GM23338 (cell line): ENCODE measurements around the gene DACT2. TPM values are rescaled to one million over a fixed set of nuclear protein-coding genes. Genes with fewer than 3 reads are reported as not detected.

Experiments
- ATAC-seq: fragments of 200-7000 bp; cut with Tn5 transposase; 3 replicates; pipeline ENCODE4 v1.9.1; 2020
- DNase-seq: peaks from one replicate; pipeline ENCODE4 v3.0.0-alpha.2; 2015; ENCODE audit warnings: low spot score
- H2AFZ ChIP-seq: fragments of 200-600 bp; sonication (generic); 2 replicates; pipeline ENCODE4 v1.8.0; 2016; ENCODE audit warnings: antibody characterized with exemption, mild to moderate bottlenecking, moderate library complexity
- H3F3A ChIP-seq: fragments of 200-600 bp; sonication (generic); replicated peaks from 2 replicates; pipeline ENCODE4 v1.8.0; 2017; ENCODE audit warnings: antibody characterized with exemption, mixed run types, low read depth
- H3K27ac ChIP-seq: fragments of 200-600 bp; sonication (generic); 2 replicates; pipeline ENCODE4 v1.6.1; 2016; ENCODE audit warnings: low read depth
- H3K27me3 ChIP-seq: fragments of 200-600 bp; sonication (generic); 2 replicates; pipeline ENCODE4 v1.8.0; 2016; ENCODE audit warnings: mild to moderate bottlenecking, mixed run types, moderate library complexity; ENCODE audit not compliant: insufficient read depth
- H3K36me3 ChIP-seq: fragments of 200-600 bp; sonication (generic); 2 replicates; pipeline ENCODE4 v1.8.0; 2016; ENCODE audit warnings: mild to moderate bottlenecking; ENCODE audit not compliant: insufficient read depth
- H3K4me1 ChIP-seq: fragments of 200-600 bp; sonication (generic); 2 replicates; pipeline ENCODE4 v1.8.0; 2016; ENCODE audit warnings: mild to moderate bottlenecking, moderate library complexity; ENCODE audit not compliant: insufficient read depth
- H3K4me2 ChIP-seq: fragments of 200-600 bp; sonication (generic); 2 replicates; pipeline ENCODE4 v1.7.1; 2017; ENCODE audit warnings: mixed run types
- H3K4me3 ChIP-seq: fragments of 200-600 bp; sonication (generic); 2 replicates; pipeline ENCODE4 v1.6.1; 2016; ENCODE audit warnings: mixed run types
- H3K79me2 ChIP-seq: fragments of 200-600 bp; sonication (generic); replicated peaks from 2 replicates; pipeline ENCODE4 v1.8.0; 2017; ENCODE audit warnings: mild to moderate bottlenecking; ENCODE audit not compliant: insufficient read depth
- H3K9me2 ChIP-seq: fragments of 200-600 bp; sonication (generic); 2 replicates; pipeline ENCODE4 v1.8.0; 2017; ENCODE audit not compliant: insufficient read depth
- H4K20me1 ChIP-seq: fragments of 200-600 bp; sonication (generic); replicated peaks from 2 replicates; pipeline ENCODE4 v1.8.0; 2017; ENCODE audit warnings: mild to moderate bottlenecking; ENCODE audit not compliant: insufficient read depth
- H3K27ac Mint-ChIP-seq: 2 replicates; pipeline ENCODE4 v1.8.0; 2020; ENCODE audit warnings: inconsistent platforms, mild to moderate bottlenecking, moderate library complexity, mixed read lengths
- H3K27me3 Mint-ChIP-seq: 3 replicates; pipeline ENCODE4 v1.8.0; 2022; ENCODE audit warnings: low read depth, mild to moderate bottlenecking, moderate library complexity, mixed read lengths, inconsistent platforms; ENCODE audit not compliant: insufficient read depth, poor library complexity
- H3K36me3 Mint-ChIP-seq: 3 replicates; pipeline ENCODE4 v1.8.0; 2021; ENCODE audit warnings: low read depth, mild to moderate bottlenecking, inconsistent platforms, moderate library complexity, mixed read lengths
- H3K4me1 Mint-ChIP-seq: 3 replicates; pipeline ENCODE4 v1.8.0; 2020; ENCODE audit warnings: mild to moderate bottlenecking, inconsistent platforms, mixed read lengths
- H3K4me3 Mint-ChIP-seq: 3 replicates; pipeline ENCODE4 v1.8.0; 2021; ENCODE audit warnings: moderate library complexity, mild to moderate bottlenecking, inconsistent platforms, mixed read lengths
- H3K9me3 Mint-ChIP-seq: 3 replicates; pipeline ENCODE4 v1.8.0; 2020; ENCODE audit warnings: moderate library complexity, mild to moderate bottlenecking, inconsistent platforms, mixed read lengths
- CREB1 ChIP-seq: fragments of 250-450 bp; sonication (Bioruptor Pico); IDR thresholded peaks from 2 replicates; pipeline ENCODE4 v1.5.0; 2020; ENCODE audit warnings: low read depth, mild to moderate bottlenecking, moderate library complexity
- JUNB ChIP-seq: IDR thresholded peaks from one replicate; pipeline ENCODE4 v1.6.1; 2016; ENCODE audit warnings: antibody characterized with exemption; ENCODE audit not compliant: unreplicated experiment
- NANOG ChIP-seq: IDR thresholded peaks from 2 replicates; pipeline ENCODE4 v1.6.1; 2016; ENCODE audit warnings: antibody characterized with exemption, borderline replicate concordance
- POLR2AphosphoS5 ChIP-seq: IDR thresholded peaks from 2 replicates; pipeline ENCODE4 v1.6.1; 2016; ENCODE audit warnings: antibody characterized with exemption, low read depth
- STAT1 ChIP-seq: IDR thresholded peaks from one replicate; pipeline ENCODE4 v1.6.1; 2016; ENCODE audit warnings: antibody characterized with exemption; ENCODE audit not compliant: unreplicated experiment
- ZNF114 ChIP-seq: fragments of 250-450 bp; sonication (Bioruptor Pico); IDR thresholded peaks from 2 replicates; pipeline ENCODE4 v1.5.0; 2020; ENCODE audit warnings: mild to moderate bottlenecking, moderate library complexity
- ZNF331 ChIP-seq: fragments of 250-450 bp; sonication (Bioruptor Pico); IDR thresholded peaks from 2 replicates; pipeline ENCODE4 v1.5.0; 2020; ENCODE audit warnings: low read depth, mild to moderate bottlenecking, moderate library complexity
- polyA plus RNA-seq: library from polyadenylated mRNA; unstranded; fragments of >200 nt; fragmentation: Nextera tagmentation; extraction: Ambion mirVana; gene quantifications from 2 replicates; pipeline ENCODE4 v1.2.1, GENCODE V29; 2016
- total RNA-seq: library from RNA; depleted of rRNA; stranded (reverse); fragments of >200 nt; shearing (Covaris generic); gene quantifications from 2 replicates; pipeline ENCODE4 v1.2.3, GENCODE V29; 2014
- TF ChIP-seq, protein P1 (sequence below), 2 experiments: fragments of 200-600 bp in 1 of 2; sonication (generic) in 1 of 2; conservative IDR thresholded peaks; 2 replicates each; pipeline versions ENCODE4 v1.5.1 to v1.6.1; 2016 to 2017; ENCODE audit warnings: antibody characterized with exemption in 2 of 2, low read depth in 2 of 2, mild to moderate bottlenecking in 2 of 2, moderate library complexity in 1 of 2
- TF ChIP-seq, protein P2 (sequence below): IDR thresholded peaks from 2 replicates; pipeline ENCODE4 v1.6.1; 2016; ENCODE audit warnings: antibody characterized with exemption
- TF ChIP-seq, protein P3 (sequence below): fragments of 250-450 bp; sonication (Bioruptor Pico); IDR thresholded peaks from 2 replicates; pipeline ENCODE4 v1.5.0; 2020; ENCODE audit warnings: mild to moderate bottlenecking, moderate library complexity

Gene DACT2
- total and polyA plus RNA-seq, 2 experiments from 2014 or later = 1.8 to 10.6 TPM

DNA sequence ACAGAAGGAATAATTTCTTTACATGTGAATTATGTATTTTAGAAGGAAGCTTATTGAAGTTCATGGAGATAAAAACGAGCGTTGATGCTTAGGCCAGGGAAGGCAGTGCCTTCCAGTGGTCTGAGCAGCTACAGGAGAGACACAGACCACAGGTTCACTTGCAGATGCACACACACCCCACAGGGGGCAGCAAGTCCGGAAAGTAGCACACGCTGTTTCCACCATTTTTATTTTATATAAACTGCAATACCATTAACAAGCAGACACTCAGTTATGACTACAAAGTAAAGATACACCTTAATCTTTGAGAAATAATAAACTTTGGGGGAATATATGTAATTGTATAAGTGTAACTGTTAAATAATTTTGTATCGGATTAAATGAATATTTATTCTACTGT, 13.5 kb upstream of the DACT2 start:
- TF ChIP-seq, protein P1, sequence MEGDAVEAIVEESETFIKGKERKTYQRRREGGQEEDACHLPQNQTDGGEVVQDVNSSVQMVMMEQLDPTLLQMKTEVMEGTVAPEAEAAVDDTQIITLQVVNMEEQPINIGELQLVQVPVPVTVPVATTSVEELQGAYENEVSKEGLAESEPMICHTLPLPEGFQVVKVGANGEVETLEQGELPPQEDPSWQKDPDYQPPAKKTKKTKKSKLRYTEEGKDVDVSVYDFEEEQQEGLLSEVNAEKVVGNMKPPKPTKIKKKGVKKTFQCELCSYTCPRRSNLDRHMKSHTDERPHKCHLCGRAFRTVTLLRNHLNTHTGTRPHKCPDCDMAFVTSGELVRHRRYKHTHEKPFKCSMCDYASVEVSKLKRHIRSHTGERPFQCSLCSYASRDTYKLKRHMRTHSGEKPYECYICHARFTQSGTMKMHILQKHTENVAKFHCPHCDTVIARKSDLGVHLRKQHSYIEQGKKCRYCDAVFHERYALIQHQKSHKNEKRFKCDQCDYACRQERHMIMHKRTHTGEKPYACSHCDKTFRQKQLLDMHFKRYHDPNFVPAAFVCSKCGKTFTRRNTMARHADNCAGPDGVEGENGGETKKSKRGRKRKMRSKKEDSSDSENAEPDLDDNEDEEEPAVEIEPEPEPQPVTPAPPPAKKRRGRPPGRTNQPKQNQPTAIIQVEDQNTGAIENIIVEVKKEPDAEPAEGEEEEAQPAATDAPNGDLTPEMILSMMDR (conservative IDR thresholded peaks at IDR 0.05; ENCODE audit: low read depth in 2 of 2) = peak; percentile 63 to 73
- TF ChIP-seq ZNF114 (CRISPR knock-in tag) = no peak
- H3K4me3 ChIP-seq = no peak overlapping the region
- H3K4me2 ChIP-seq = no peak overlapping the region
- H3K27me3 ChIP-seq = no peaks in the 10 kb centered on the region
- no peak overlapping the region for H3K27ac ChIP-seq
- H3F3A ChIP-seq = no peaks in the 10 kb centered on the region
- peaks cover 7% of the 10 kb centered on the region; the same call in 1 of the 2 replicates for H3K4me1 ChIP-seq
- H2AFZ ChIP-seq = no peak overlapping the region
- no peaks in the 10 kb centered on the region for H3K79me2 ChIP-seq
- H3K4me3 Mint-ChIP-seq = no peak overlapping the region
- no peaks in the 10 kb centered on the region for H3K36me3 ChIP-seq
- ATAC-seq (peak; percentile 67), DNase-seq (peak; percentile 45)
- H4K20me1 ChIP-seq = no peaks in the 10 kb centered on the region
- H3K27ac Mint-ChIP-seq = no peak overlapping the region
- no peaks in the 10 kb centered on the region for H3K9me2 ChIP-seq
- no peaks in the 10 kb centered on the region; the same call in 2 of the 3 replicates for H3K9me3 Mint-ChIP-seq
- H3K36me3 Mint-ChIP-seq = no peaks in the 10 kb centered on the region
- peaks cover 6% of the 10 kb centered on the region for H3K27me3 Mint-ChIP-seq
- H3K4me1 Mint-ChIP-seq = peaks cover 22% of the 10 kb centered on the region

DNA sequence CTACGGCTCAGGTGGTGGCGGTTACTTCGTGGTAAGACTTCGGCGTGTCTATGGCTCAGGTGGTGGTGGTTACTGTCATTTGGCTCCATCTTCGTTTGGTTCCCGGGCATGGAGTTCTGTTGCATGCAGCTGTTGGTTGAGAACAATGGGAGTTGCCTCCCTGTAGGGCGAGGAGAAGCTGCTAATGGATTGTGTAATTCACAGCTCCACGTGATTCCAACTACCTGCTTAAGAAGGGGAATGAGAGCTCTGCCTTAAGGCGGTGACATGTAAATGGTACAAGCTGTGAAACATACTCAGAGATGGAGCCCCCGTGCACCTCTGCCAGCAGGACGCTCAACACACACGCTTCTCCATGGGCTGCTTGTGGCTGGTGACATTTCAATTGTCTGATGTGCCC, 12.4 kb upstream of the DACT2 start:
- Histone ChIP-seq H3K79me2 (no peaks in the 10 kb centered on the region), H3K4me3 (no peak overlapping the region), H2AFZ (no peak overlapping the region), H3F3A (no peaks in the 10 kb centered on the region), H3K4me1 (peaks cover 10% of the 10 kb centered on the region; the same call in 1 of the 2 replicates), H3K36me3 (no peaks in the 10 kb centered on the region), H4K20me1 (no peaks in the 10 kb centered on the region), H3K27me3 (no peaks in the 10 kb centered on the region), H3K27ac (no peak overlapping the region), H3K9me2 (no peaks in the 10 kb centered on the region), H3K4me2 (0 out of 2 replicates have a peak overlapping the region, but pooled peaks have one; percentile 16)
- Mint-ChIP-seq H3K36me3 (no peaks in the 10 kb centered on the region), H3K27ac (no peak overlapping the region), H3K4me1 (peaks cover 24% of the 10 kb centered on the region), H3K9me3 (no peaks in the 10 kb centered on the region; the same call in 2 of the 3 replicates), H3K27me3 (peaks cover 7% of the 10 kb centered on the region), H3K4me3 (no peak overlapping the region)
- DNase-seq = peak; percentile 69
- TF ChIP-seq STAT1 (no peak), CREB1 (no peak), POLR2AphosphoS5 (no peak), NANOG (no peak), JUNB (no peak), ZNF331 (CRISPR knock-in tag) (no peak)
- TF ChIP-seq, protein P2, sequence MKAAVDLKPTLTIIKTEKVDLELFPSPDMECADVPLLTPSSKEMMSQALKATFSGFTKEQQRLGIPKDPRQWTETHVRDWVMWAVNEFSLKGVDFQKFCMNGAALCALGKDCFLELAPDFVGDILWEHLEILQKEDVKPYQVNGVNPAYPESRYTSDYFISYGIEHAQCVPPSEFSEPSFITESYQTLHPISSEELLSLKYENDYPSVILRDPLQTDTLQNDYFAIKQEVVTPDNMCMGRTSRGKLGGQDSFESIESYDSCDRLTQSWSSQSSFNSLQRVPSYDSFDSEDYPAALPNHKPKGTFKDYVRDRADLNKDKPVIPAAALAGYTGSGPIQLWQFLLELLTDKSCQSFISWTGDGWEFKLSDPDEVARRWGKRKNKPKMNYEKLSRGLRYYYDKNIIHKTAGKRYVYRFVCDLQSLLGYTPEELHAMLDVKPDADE = no peak
- TF ChIP-seq, protein P3, sequence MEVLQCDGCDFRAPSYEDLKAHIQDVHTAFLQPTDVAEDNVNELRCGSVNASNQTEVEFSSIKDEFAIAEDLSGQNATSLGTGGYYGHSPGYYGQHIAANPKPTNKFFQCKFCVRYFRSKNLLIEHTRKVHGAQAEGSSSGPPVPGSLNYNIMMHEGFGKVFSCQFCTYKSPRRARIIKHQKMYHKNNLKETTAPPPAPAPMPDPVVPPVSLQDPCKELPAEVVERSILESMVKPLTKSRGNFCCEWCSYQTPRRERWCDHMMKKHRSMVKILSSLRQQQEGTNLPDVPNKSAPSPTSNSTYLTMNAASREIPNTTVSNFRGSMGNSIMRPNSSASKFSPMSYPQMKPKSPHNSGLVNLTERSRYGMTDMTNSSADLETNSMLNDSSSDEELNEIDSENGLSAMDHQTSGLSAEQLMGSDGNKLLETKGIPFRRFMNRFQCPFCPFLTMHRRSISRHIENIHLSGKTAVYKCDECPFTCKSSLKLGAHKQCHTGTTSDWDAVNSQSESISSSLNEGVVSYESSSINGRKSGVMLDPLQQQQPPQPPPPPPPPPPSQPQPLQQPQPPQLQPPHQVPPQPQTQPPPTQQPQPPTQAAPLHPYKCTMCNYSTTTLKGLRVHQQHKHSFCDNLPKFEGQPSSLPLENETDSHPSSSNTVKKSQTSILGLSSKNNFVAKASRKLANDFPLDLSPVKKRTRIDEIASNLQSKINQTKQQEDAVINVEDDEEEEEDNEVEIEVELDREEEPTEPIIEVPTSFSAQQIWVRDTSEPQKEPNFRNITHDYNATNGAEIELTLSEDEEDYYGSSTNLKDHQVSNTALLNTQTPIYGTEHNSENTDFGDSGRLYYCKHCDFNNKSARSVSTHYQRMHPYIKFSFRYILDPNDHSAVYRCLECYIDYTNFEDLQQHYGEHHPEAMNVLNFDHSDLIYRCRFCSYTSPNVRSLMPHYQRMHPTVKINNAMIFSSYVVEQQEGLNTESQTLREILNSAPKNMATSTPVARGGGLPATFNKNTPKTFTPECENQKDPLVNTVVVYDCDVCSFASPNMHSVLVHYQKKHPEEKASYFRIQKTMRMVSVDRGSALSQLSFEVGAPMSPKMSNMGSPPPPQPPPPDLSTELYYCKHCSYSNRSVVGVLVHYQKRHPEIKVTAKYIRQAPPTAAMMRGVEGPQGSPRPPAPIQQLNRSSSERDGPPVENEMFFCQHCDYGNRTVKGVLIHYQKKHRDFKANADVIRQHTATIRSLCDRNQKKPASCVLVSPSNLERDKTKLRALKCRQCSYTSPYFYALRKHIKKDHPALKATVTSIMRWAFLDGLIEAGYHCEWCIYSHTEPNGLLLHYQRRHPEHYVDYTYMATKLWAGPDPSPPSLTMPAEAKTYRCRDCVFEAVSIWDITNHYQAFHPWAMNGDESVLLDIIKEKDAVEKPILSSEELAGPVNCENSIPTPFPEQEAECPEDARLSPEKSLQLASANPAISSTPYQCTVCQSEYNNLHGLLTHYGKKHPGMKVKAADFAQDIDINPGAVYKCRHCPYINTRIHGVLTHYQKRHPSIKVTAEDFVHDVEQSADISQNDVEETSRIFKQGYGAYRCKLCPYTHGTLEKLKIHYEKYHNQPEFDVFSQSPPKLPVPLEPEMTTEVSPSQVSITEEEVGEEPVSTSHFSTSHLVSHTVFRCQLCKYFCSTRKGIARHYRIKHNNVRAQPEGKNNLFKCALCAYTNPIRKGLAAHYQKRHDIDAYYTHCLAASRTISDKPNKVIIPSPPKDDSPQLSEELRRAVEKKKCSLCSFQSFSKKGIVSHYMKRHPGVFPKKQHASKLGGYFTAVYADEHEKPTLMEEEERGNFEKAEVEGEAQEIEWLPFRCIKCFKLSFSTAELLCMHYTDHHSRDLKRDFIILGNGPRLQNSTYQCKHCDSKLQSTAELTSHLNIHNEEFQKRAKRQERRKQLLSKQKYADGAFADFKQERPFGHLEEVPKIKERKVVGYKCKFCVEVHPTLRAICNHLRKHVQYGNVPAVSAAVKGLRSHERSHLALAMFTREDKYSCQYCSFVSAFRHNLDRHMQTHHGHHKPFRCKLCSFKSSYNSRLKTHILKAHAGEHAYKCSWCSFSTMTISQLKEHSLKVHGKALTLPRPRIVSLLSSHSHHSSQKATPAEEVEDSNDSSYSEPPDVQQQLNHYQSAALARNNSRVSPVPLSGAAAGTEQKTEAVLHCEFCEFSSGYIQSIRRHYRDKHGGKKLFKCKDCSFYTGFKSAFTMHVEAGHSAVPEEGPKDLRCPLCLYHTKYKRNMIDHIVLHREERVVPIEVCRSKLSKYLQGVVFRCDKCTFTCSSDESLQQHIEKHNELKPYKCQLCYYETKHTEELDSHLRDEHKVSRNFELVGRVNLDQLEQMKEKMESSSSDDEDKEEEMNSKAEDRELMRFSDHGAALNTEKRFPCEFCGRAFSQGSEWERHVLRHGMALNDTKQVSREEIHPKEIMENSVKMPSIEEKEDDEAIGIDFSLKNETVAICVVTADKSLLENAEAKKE (CRISPR knock-in tag) = peak; percentile 78
- ATAC-seq = peak; percentile 93
